ENCODE data around the gene YDJC. TPM values are rescaled to one million over a fixed set of nuclear protein-coding genes. Genes with fewer than 3 reads are reported as not detected.
A peak's percentile ranks its signal among the peaks of the same experiment; 100 is the strongest.
"Not testable (repeated sequence)": the region's sequence is repeated elsewhere in the genome, so short reads cannot be mapped to it uniquely, and the experiment has no call there.

The YDJC gene
- total RNA-seq, 1 donor = 14.6 TPM

DNA sequence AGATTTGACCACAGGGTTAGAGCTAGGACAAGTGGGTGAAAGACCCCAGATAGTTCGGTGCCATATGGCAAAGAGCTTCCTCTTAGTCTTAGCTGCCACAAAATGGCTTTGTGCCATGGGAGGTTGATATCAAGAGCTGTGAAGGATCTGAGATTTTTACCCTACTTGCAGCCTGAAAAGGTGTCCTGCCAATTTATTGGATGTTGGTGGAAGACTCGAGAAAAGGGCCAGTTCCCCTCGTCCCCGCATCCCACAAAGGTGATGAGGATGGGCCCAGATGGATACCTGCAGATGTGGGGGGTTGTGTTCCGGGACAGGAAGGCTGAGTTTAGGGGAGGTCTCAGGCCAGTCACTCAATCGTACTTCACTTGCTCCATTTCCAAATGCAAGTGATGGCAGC, 27.2 kb downstream of the YDJC start:
- DNase-seq (ENCODE audit: low read depth) = no peak
- TF ChIP-seq CTCF (IDR thresholded peaks at IDR 0.05; ENCODE audit: insufficient read depth, low read length) = no peak

GRCh38 chr22:21599053-21599893, 30.5 kb downstream of the YDJC start:
- H3K4me3 ChIP-seq (ENCODE audit: low read depth, low read length) = no peak overlapping the region
- no peak for TF ChIP-seq CTCF (IDR thresholded peaks at IDR 0.05; ENCODE audit: insufficient read depth, low read length)
- no peak for DNase-seq (ENCODE audit: low read depth)

More for the DNA sequence above, 27.2 kb downstream of the YDJC start:
- no peak overlapping the region for H3K4me3 ChIP-seq (ENCODE audit: low read depth, low read length)

DNA sequence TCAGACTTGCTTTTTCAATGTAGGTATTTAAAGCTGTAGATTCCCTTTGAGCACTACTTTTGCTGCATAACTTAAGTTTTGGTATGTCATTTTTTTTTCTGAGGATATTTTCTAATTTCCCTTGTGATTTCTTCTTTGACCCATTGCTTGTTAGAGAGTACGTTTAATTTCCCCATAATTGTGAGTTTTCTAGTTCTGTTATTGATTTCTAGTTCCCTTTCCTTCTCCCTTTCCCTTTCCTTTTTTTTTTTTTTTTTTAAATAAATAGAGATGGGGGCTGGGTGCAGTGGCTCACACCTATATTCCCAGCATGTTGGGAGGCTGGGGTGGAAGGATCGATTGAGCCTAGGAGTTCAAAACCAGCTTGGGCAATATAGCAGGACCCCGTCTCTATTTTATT, 31.5 kb downstream of the YDJC start:
- H3K4me3 ChIP-seq (ENCODE audit: low read depth, low read length) = no peak overlapping the region
- TF ChIP-seq CTCF (IDR thresholded peaks at IDR 0.05; ENCODE audit: insufficient read depth, low read length) = no peak
- no peak for DNase-seq (ENCODE audit: low read depth)

DNA sequence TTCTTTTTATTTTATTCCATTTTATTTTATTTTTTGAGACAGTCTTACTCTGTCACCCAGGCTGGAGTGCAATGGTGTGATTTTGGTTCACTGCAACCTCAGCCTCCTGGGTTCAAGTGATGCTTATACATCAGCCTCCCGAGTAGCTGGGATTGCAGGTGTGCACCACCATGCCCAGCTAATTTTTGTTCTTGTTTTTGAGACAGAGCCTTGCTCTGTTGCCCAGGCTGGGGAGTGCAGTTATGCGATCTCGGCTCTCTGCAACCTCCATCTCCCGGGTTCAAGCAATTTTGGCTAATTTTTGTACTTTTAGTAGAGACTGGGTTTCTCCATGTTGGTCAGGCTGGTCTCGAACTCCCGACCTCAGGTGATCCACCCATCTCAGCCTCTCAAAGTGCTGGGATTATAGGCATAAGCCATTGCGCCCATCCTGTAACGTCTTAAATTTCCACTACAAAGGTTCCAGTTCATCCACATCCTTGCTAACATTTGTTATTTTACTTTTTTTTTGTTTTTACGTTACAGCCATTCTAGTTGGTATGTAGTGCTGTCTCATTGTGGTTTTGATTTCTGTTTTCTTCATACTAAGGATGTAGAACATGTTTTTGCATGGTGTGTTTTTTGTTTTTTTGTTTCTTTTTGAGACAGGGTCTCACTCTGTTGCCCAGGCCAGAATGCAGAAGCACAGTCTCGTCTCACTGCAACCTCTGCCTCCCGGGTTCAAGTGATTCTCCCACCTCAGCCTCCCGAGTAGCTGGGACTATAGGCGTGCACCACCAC, 33.3 kb downstream of the YDJC start:
- H3K4me3 ChIP-seq (ENCODE audit: low read depth, low read length); DNase-seq (ENCODE audit: low read depth): not testable (repeated sequence)

- no peak overlapping the region for H3K4me3 ChIP-seq (ENCODE audit: low read depth, low read length)
- TF ChIP-seq CTCF (IDR thresholded peaks at IDR 0.05; ENCODE audit: insufficient read depth, low read length) = no peak
- no peak for DNase-seq (ENCODE audit: low read depth)
Measured at GRCh38 chr22:21594865-21595452, 34.9 kb downstream of the YDJC start.

DNA sequence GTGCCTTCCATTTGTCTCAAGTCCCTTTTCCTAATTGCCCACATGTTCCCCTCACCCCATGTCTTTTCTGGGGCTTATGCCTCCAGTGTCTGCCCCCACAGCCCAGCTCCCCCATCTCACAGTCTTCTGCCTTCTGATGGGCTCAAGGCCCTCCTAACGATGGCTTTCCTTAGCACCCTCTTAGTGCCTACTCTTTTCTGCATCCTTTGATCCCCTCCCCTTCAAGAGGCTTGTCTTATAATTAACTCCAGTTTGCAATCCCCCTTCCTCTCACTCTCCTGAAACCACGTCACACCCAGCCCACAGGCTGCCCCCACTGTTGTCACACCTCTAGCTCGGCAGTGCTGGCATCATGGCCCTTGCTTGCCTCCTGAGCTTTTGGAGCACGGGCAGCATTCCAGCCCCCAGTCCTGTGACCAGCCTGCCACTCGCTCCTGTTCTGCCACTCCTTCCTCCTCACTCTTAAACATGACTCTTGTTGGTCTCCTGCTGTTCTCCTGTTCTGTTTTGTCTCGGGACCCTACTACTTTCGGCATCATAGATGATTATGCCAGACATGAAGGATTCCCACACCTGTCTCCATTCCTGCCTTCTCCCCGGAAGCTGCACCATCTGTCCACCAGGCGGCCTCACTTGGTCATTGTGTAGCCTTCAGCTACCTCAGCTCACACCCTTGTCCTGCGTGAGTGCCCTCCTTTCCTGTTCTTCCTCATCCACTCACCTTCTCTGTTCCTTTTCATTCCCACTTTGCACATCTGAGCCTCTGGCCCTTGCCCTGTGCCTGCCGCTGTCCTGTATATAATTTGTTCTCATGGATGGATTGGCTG, 36.2 kb downstream of the YDJC start:
- peak; percentile 25 for TF ChIP-seq CTCF (IDR thresholded peaks at IDR 0.05; ENCODE audit: insufficient read depth, low read length)
- no peak overlapping the region for H3K4me3 ChIP-seq (ENCODE audit: low read depth, low read length)
- no peak for DNase-seq (ENCODE audit: low read depth)

All from fibroblast of the aortic adventitia (primary cell).